ENCODE measurements around the gene TNP1. TPM values are rescaled to one million over a fixed set of nuclear protein-coding genes. Genes with fewer than 3 reads are reported as not detected.

The TNP1 gene
- total and polyA plus RNA-seq, 2 experiments from 2014 or later, result not detected

DNA sequence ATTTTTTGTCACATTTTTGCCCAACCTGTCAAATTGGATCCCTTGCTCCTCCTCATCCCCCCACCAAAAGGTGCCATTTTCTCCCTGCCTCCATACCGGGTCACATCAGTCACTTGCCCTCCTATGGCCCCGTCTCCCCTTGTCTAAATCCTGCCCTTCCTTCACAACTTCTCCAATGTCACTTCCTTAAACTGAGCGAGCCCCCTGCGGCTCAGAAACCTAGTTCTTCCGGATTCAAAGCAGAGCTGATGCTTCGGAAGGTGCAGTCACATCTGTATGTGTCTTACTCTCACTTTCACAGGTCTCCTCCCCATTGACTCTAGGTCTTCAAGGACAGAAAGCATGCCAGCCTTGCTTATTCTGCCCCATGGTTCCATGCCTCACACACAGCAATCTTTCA, 22.1 kb downstream of the TNP1 start:
- TF ChIP-seq CREB1 (CRISPR knock-in tag; IDR thresholded peaks at IDR 0.05; ENCODE audit: low read depth), result no peak
- TF ChIP-seq ZNF331 (CRISPR knock-in tag; IDR thresholded peaks at IDR 0.05; ENCODE audit: low read depth), result no peak
- TF ChIP-seq ZNF114 (CRISPR knock-in tag; IDR thresholded peaks at IDR 0.05), result no peak
- no peak for TF ChIP-seq POLR2AphosphoS5 (IDR thresholded peaks at IDR 0.05; ENCODE audit: low read depth)
- TF ChIP-seq STAT1 (IDR thresholded peaks at IDR 0.05; ENCODE audit: unreplicated experiment), result no peak
- TF ChIP-seq, protein P1, sequence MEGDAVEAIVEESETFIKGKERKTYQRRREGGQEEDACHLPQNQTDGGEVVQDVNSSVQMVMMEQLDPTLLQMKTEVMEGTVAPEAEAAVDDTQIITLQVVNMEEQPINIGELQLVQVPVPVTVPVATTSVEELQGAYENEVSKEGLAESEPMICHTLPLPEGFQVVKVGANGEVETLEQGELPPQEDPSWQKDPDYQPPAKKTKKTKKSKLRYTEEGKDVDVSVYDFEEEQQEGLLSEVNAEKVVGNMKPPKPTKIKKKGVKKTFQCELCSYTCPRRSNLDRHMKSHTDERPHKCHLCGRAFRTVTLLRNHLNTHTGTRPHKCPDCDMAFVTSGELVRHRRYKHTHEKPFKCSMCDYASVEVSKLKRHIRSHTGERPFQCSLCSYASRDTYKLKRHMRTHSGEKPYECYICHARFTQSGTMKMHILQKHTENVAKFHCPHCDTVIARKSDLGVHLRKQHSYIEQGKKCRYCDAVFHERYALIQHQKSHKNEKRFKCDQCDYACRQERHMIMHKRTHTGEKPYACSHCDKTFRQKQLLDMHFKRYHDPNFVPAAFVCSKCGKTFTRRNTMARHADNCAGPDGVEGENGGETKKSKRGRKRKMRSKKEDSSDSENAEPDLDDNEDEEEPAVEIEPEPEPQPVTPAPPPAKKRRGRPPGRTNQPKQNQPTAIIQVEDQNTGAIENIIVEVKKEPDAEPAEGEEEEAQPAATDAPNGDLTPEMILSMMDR (conservative IDR thresholded peaks at IDR 0.05; ENCODE audit: low read depth in 2 of 2), result no peak
- TF ChIP-seq, protein P2, sequence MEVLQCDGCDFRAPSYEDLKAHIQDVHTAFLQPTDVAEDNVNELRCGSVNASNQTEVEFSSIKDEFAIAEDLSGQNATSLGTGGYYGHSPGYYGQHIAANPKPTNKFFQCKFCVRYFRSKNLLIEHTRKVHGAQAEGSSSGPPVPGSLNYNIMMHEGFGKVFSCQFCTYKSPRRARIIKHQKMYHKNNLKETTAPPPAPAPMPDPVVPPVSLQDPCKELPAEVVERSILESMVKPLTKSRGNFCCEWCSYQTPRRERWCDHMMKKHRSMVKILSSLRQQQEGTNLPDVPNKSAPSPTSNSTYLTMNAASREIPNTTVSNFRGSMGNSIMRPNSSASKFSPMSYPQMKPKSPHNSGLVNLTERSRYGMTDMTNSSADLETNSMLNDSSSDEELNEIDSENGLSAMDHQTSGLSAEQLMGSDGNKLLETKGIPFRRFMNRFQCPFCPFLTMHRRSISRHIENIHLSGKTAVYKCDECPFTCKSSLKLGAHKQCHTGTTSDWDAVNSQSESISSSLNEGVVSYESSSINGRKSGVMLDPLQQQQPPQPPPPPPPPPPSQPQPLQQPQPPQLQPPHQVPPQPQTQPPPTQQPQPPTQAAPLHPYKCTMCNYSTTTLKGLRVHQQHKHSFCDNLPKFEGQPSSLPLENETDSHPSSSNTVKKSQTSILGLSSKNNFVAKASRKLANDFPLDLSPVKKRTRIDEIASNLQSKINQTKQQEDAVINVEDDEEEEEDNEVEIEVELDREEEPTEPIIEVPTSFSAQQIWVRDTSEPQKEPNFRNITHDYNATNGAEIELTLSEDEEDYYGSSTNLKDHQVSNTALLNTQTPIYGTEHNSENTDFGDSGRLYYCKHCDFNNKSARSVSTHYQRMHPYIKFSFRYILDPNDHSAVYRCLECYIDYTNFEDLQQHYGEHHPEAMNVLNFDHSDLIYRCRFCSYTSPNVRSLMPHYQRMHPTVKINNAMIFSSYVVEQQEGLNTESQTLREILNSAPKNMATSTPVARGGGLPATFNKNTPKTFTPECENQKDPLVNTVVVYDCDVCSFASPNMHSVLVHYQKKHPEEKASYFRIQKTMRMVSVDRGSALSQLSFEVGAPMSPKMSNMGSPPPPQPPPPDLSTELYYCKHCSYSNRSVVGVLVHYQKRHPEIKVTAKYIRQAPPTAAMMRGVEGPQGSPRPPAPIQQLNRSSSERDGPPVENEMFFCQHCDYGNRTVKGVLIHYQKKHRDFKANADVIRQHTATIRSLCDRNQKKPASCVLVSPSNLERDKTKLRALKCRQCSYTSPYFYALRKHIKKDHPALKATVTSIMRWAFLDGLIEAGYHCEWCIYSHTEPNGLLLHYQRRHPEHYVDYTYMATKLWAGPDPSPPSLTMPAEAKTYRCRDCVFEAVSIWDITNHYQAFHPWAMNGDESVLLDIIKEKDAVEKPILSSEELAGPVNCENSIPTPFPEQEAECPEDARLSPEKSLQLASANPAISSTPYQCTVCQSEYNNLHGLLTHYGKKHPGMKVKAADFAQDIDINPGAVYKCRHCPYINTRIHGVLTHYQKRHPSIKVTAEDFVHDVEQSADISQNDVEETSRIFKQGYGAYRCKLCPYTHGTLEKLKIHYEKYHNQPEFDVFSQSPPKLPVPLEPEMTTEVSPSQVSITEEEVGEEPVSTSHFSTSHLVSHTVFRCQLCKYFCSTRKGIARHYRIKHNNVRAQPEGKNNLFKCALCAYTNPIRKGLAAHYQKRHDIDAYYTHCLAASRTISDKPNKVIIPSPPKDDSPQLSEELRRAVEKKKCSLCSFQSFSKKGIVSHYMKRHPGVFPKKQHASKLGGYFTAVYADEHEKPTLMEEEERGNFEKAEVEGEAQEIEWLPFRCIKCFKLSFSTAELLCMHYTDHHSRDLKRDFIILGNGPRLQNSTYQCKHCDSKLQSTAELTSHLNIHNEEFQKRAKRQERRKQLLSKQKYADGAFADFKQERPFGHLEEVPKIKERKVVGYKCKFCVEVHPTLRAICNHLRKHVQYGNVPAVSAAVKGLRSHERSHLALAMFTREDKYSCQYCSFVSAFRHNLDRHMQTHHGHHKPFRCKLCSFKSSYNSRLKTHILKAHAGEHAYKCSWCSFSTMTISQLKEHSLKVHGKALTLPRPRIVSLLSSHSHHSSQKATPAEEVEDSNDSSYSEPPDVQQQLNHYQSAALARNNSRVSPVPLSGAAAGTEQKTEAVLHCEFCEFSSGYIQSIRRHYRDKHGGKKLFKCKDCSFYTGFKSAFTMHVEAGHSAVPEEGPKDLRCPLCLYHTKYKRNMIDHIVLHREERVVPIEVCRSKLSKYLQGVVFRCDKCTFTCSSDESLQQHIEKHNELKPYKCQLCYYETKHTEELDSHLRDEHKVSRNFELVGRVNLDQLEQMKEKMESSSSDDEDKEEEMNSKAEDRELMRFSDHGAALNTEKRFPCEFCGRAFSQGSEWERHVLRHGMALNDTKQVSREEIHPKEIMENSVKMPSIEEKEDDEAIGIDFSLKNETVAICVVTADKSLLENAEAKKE (CRISPR knock-in tag; IDR thresholded peaks at IDR 0.05), result no peak
- no peak for TF ChIP-seq EZH2phosphoT487 (IDR thresholded peaks at IDR 0.05; ENCODE audit: unreplicated experiment)
- TF ChIP-seq JUNB (IDR thresholded peaks at IDR 0.05; ENCODE audit: unreplicated experiment), result no peak
- TF ChIP-seq EZH2 (IDR thresholded peaks at IDR 0.05; ENCODE audit: low read depth, unreplicated experiment), result no peak
- no peak for TF ChIP-seq ETS1 (IDR thresholded peaks at IDR 0.05)
- no peak for TF ChIP-seq NANOG (IDR thresholded peaks at IDR 0.05; ENCODE audit: borderline replicate concordance)
- TF ChIP-seq, protein P3, sequence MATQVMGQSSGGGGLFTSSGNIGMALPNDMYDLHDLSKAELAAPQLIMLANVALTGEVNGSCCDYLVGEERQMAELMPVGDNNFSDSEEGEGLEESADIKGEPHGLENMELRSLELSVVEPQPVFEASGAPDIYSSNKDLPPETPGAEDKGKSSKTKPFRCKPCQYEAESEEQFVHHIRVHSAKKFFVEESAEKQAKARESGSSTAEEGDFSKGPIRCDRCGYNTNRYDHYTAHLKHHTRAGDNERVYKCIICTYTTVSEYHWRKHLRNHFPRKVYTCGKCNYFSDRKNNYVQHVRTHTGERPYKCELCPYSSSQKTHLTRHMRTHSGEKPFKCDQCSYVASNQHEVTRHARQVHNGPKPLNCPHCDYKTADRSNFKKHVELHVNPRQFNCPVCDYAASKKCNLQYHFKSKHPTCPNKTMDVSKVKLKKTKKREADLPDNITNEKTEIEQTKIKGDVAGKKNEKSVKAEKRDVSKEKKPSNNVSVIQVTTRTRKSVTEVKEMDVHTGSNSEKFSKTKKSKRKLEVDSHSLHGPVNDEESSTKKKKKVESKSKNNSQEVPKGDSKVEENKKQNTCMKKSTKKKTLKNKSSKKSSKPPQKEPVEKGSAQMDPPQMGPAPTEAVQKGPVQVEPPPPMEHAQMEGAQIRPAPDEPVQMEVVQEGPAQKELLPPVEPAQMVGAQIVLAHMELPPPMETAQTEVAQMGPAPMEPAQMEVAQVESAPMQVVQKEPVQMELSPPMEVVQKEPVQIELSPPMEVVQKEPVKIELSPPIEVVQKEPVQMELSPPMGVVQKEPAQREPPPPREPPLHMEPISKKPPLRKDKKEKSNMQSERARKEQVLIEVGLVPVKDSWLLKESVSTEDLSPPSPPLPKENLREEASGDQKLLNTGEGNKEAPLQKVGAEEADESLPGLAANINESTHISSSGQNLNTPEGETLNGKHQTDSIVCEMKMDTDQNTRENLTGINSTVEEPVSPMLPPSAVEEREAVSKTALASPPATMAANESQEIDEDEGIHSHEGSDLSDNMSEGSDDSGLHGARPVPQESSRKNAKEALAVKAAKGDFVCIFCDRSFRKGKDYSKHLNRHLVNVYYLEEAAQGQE (IDR thresholded peaks at IDR 0.05; ENCODE audit: unreplicated experiment), result no peak
- ATAC-seq (no peak), DNase-seq (ENCODE audit: low spot score) (no peak)
- 0 out of 2 replicates have a peak, but pooled peaks cover 14% of the 10 kb centered on the region for H3K9me2 ChIP-seq (ENCODE audit: insufficient read depth)
- H3K79me2 ChIP-seq (replicated peaks; ENCODE audit: insufficient read depth), result no peaks in the 10 kb centered on the region
- no peaks in the 10 kb centered on the region for H3K4me1 Mint-ChIP-seq
- no peaks in the 10 kb centered on the region for H4K20me1 ChIP-seq (replicated peaks; ENCODE audit: insufficient read depth)
- no peaks in the 10 kb centered on the region for H3K36me3 ChIP-seq (ENCODE audit: insufficient read depth)
- no peaks in the 10 kb centered on the region for H3K36me3 Mint-ChIP-seq (ENCODE audit: low read depth)
- H3K27me3 ChIP-seq (ENCODE audit: insufficient read depth), result no peaks in the 10 kb centered on the region
- H3K9me3 Mint-ChIP-seq, result no peaks in the 10 kb centered on the region
- no peak overlapping the region for H3K4me3 Mint-ChIP-seq
- no peak overlapping the region for H3K27ac ChIP-seq (ENCODE audit: low read depth)
- H3F3A ChIP-seq (replicated peaks; ENCODE audit: low read depth), result no peaks in the 10 kb centered on the region
- no peak overlapping the region for H2AFZ ChIP-seq
- peaks cover 2% of the 10 kb centered on the region for H3K27me3 Mint-ChIP-seq (ENCODE audit: insufficient read depth, low read depth, poor library complexity)
- no peak overlapping the region for H3K4me2 ChIP-seq
- H3K27ac Mint-ChIP-seq, result no peak overlapping the region
- H3K4me1 ChIP-seq (ENCODE audit: insufficient read depth), result no peaks in the 10 kb centered on the region
- H3K4me3 ChIP-seq, result no peak overlapping the region
